Subcutaneous abdominal adipose tissue (tissue), 5 donors: Measurements from ENCODE around the gene TMEM86A.

ENCODE experiments used
- H3K27ac ChIP-seq: one replicate; pipeline ENCODE4 v1.7.0; 2013; ENCODE audit warnings: low read depth, mild to moderate bottlenecking, inconsistent platforms, low read length, moderate library complexity
- H3K27me3 ChIP-seq, 5 donors: one replicate each; pipeline ENCODE4 v1.7.0; 2013; ENCODE audit warnings: low read length in 5 of 5, inconsistent platforms in 1 of 5; ENCODE audit not compliant: control insufficient read depth in 5 of 5, insufficient read depth in 4 of 5
- H3K36me3 ChIP-seq, 5 donors: one replicate each; pipeline ENCODE4 v1.7.0; 2013; ENCODE audit warnings: low read length in 5 of 5; ENCODE audit not compliant: control insufficient read depth in 5 of 5, insufficient read depth in 5 of 5
- H3K4me1 ChIP-seq, 5 donors: one replicate each; pipeline ENCODE4 v1.7.0; 2013; ENCODE audit warnings: low read length in 5 of 5, mild to moderate bottlenecking in 3 of 5, moderate library complexity in 1 of 5; ENCODE audit not compliant: control insufficient read depth in 5 of 5, insufficient read depth in 5 of 5
- H3K4me3 ChIP-seq, 5 donors: one replicate each; pipeline ENCODE4 v1.7.0; 2013; ENCODE audit warnings: low read length in 5 of 5, low read depth in 1 of 5
- H3K9ac ChIP-seq, 5 donors: one replicate each; pipeline ENCODE4 v1.7.0; 2013; ENCODE audit warnings: low read length in 5 of 5, mild to moderate bottlenecking in 4 of 5, moderate library complexity in 3 of 5
- H3K9me3 ChIP-seq, 5 donors: one replicate each; pipeline ENCODE4 v1.7.0; 2013; ENCODE audit warnings: low read length in 5 of 5; ENCODE audit not compliant: control insufficient read depth in 5 of 5
- donor health status: healthy.
- donor health status: healthy.
- donor health status: healthy.
- donor health status: healthy.
- donor health status: healthy.

The TMEM86A gene

DNA sequence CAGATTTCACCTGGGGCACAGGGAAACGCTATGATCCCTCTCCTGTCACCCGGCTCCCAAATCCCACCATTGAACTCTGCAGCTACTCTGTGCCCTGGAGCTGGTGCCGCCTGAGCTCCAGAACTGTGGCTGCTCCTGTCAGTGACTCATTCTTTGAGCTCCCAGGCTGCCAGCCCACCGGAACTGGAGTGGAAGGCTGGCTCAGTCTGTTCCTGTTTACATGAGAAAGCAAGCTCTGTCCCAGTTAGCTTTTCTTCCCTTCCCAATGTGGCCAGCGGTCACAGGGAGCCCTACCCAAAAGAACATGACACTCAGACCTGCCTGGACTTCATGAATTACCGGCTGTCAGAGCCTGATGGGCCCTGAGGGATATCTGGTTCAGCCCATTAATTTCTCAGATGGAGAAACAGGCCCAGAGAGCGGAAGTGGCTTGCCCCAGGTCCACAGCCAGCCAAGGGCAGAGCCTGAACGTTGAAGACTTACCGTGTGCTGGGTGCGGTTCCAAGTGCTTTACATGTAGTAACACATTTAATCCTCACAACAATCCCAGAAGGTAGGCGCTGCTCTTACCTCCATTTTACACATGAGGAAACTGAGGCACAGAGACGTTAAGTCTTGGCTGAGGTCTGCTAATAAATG lies 51.2 kb downstream of the TMEM86A start:
- H3K27me3 ChIP-seq: no peaks in the 10 kb centered on the region
- H3K4me3 ChIP-seq: no peak overlapping the region
- no peak overlapping the region for H3K27ac ChIP-seq
- no peaks in the 10 kb centered on the region for H3K36me3 ChIP-seq
- no peaks in the 10 kb centered on the region for H3K9me3 ChIP-seq
- no peak overlapping the region for H3K9ac ChIP-seq
- peaks cover 0 to 8% (median 5%) of the 10 kb centered on the region in 5 donors for H3K4me1 ChIP-seq

- no peak overlapping the region for H3K9ac ChIP-seq
- no peak overlapping the region for H3K27ac ChIP-seq
- no peak overlapping the region for H3K4me3 ChIP-seq
- H3K4me1 ChIP-seq: peaks cover 0 to 8% (median 5%) of the 10 kb centered on the region in 5 donors
- H3K36me3 ChIP-seq: no peaks in the 10 kb centered on the region
- H3K27me3 ChIP-seq: no peaks in the 10 kb centered on the region
- H3K9me3 ChIP-seq: no peaks in the 10 kb centered on the region
These were observed 52.4 kb downstream of the TMEM86A start for GRCh38 chr11:18750944-18751343.

DNA sequence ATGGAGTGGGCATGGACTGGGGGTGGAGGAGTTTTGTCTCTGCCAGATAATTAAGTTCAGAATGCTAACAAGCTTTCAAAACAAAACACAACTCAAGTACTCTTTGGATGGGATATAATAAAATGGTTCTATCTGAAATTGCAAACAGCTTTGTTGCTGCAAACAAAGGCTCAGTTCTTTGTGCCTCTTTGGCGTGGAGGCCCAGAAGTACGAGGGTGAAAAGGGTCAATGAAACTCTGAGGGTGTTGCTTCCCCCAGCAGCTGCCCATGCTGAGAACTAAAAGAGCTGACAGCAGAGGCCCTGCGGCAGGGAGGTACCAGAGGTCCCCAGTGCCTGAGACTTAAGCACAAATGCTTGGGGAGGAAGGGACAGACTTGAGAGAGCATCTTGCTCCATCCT lies 53.9 kb downstream of the TMEM86A start:
- Histone ChIP-seq H3K9me3 (no peaks in the 10 kb centered on the region), H3K4me3 (no peak overlapping the region), H3K27ac (no peak overlapping the region), H3K27me3 (no peaks in the 10 kb centered on the region), H3K36me3 (no peaks in the 10 kb centered on the region), H3K4me1 (peaks cover 0 to 8% (median 5%) of the 10 kb centered on the region in 5 donors), H3K9ac (no peak overlapping the region)

DNA sequence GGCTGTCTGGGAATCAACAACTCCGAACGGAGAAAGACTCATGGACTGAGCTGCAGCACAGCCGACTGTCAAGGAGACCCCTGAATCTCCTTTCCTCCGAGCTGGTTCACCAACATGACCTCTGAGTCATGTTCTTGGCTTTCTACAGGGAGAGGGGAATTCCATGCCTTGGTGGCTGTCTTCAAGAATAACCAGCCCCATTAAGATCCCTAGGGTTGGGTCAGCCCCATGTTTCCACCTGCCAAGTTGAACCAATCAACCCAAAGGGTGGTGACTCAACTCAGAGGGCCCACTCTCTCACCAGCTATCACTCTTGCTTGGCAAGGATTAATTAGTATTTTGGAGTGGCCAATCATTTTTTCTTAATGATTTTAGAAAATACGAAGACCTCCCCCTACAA lies 55.7 kb downstream of the TMEM86A start:
- Histone ChIP-seq H3K4me1 (peaks cover 0 to 7% (median 5%) of the 10 kb centered on the region in 5 donors), H3K36me3 (no peaks in the 10 kb centered on the region), H3K4me3 (no peak overlapping the region), H3K27me3 (no peaks in the 10 kb centered on the region), H3K27ac (no peak overlapping the region), H3K9ac (no peak overlapping the region), H3K9me3 (no peaks in the 10 kb centered on the region)
